Activated T-helper 1 cell treated with anti-CD3 and anti-CD28 coated beads, Interleukin-12 subunit alpha, Interleukin-12 subunit beta, Interleukin-2, Interleukin-4 antibody, amounts not matched to agents 30 ng/mL and 10 ng/mL and 1 ng/mL, durations not matched to agents 14 hours and 24 hours and 36 hours (primary cell): ENCODE results near the gene UBE4B. TPM values are rescaled to one million over a fixed set of nuclear protein-coding genes. Genes with fewer than 3 reads are reported as not detected.
"Not testable (repeated sequence)": the region's sequence is repeated elsewhere in the genome, so short reads cannot be mapped to it uniquely, and the experiment has no call there.

Source experiments
- DNase-seq: peaks from one replicate; pipeline ENCODE4 v3.0.0; 2021; ENCODE audit warnings: low spot score
- H3K27ac Mint-ChIP-seq: one replicate; pipeline ENCODE4 v1.8.0; 2021; ENCODE audit warnings: mild to moderate bottlenecking, mixed read lengths
- H3K27me3 Mint-ChIP-seq: one replicate; pipeline ENCODE4 v1.8.0; 2022; ENCODE audit warnings: mild to moderate bottlenecking, moderate library complexity, mixed read lengths; ENCODE audit not compliant: insufficient read depth
- H3K36me3 Mint-ChIP-seq: one replicate; pipeline ENCODE4 v1.8.0; 2021; ENCODE audit warnings: low read depth, mixed read lengths
- H3K4me1 Mint-ChIP-seq: one replicate; pipeline ENCODE4 v1.8.0; 2021; ENCODE audit warnings: low read depth, mixed read lengths
- H3K4me3 Mint-ChIP-seq: one replicate; pipeline ENCODE4 v1.8.0; 2021; ENCODE audit warnings: mild to moderate bottlenecking, moderate library complexity, mixed read lengths
- H3K9me3 Mint-ChIP-seq: one replicate; pipeline ENCODE4 v1.8.0; 2021; ENCODE audit warnings: mixed read lengths
- intact Hi-C: fragments of 100-400 bp; cut with micrococcal nuclease; formaldehyde crosslinking; loops from one replicate; pipeline ENCODE4 v1.15.1; 2024
- total RNA-seq: library from RNA; stranded (reverse); gene quantifications from 2 replicates; pipeline ENCODE4 v1.2.3, GENCODE V29; 2022

Gene UBE4B
- total RNA-seq, result 31.3 and 32.5 TPM in 2 replicates

GRCh38 chr1:10032590-10033358 lies at the start of gene UBE4B:
TSS of gene UBE4B (plus strand) at chr1:10032958. CDS start at chr1:10033671, 713 bp downstream.
- peak; percentile 99 for DNase-seq
- peaks cover 23% of the 10 kb centered on the region for H3K4me1 Mint-ChIP-seq
- H3K4me3 Mint-ChIP-seq, result peak within 1 kb of the TSS; percentile 93
- H3K9me3 Mint-ChIP-seq, result no peaks in the 10 kb centered on the region
- intact Hi-C loops, result loop anchor here (1.0 to 5.0 kb wide), 12 partner anchors 42 to 800 kb away; partner anchors contain the start of genes CLSTN1, CTNNBIP1, H6PD and KIF1B
- peaks cover 4% of the 10 kb centered on the region for H3K36me3 Mint-ChIP-seq
- peaks cover 2% of the 10 kb centered on the region for H3K27me3 Mint-ChIP-seq
- H3K27ac Mint-ChIP-seq, result peak within 1 kb of the TSS; percentile 88

DNA sequence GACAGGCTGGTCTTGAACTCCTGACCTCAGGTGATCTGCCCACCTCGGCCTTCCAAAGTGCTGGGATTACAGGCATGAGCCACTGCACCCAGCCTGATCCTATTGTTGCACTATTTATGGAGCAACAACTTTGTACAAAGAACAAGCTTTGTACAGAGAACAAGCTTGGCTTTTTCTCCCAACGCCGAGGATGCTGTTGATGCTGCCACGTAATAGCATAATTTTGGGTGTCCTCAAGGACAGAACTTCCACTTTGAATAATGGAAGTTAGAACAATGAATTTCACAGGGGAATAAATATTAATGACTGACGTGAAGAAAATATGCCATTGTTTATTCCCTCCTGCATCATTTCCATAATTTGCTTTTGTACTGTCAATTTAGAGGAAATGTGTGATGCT lies 48.5 kb upstream of the UBE4B start:
- no peak for DNase-seq
- no peaks in the 10 kb centered on the region for H3K4me1 Mint-ChIP-seq
- H3K9me3 Mint-ChIP-seq, result no peaks in the 10 kb centered on the region
- no peaks in the 10 kb centered on the region for H3K27me3 Mint-ChIP-seq
- no peak overlapping the region for H3K4me3 Mint-ChIP-seq
- intact Hi-C loops, result no loop called here
- no peak overlapping the region for H3K27ac Mint-ChIP-seq
- H3K36me3 Mint-ChIP-seq, result peaks cover 3% of the 10 kb centered on the region

DNA sequence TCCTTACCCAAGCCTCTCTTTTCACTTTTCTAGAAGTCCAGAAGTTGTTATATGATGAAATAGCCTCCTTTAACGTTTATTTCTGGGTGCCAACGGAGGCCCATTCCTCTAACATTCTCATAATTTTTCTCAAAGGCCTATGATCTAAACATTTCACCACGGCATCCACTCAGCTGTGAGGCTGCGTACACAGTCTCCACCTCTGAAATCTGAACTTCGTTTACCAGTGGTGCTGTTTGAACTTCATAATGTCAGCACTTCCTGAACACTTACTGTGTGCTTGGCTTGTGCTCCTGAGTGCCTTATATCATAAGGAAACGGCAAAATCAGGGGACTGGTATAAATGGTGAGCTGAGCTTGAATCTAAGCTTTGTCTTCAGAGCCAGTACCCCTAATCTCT lies 47.8 kb upstream of the UBE4B start:
- no peaks in the 10 kb centered on the region for H3K27me3 Mint-ChIP-seq
- no peaks in the 10 kb centered on the region for H3K9me3 Mint-ChIP-seq

GRCh38 chr1:9989773-9990172 lies 43.0 kb upstream of the UBE4B start:
- intact Hi-C loops, result no loop called here
- no peak overlapping the region for H3K4me3 Mint-ChIP-seq
- no peak overlapping the region for H3K27ac Mint-ChIP-seq
- H3K9me3 Mint-ChIP-seq, result no peaks in the 10 kb centered on the region
- H3K36me3 Mint-ChIP-seq, result no peaks in the 10 kb centered on the region
- H3K4me1 Mint-ChIP-seq, result no peaks in the 10 kb centered on the region
- DNase-seq, result no peak
- H3K27me3 Mint-ChIP-seq, result peaks cover 2% of the 10 kb centered on the region

More for the DNA sequence above, 47.8 kb upstream of the UBE4B start:
- Mint-ChIP-seq H3K4me3 (no peak overlapping the region), H3K4me1 (no peaks in the 10 kb centered on the region), H3K27ac (no peak overlapping the region), H3K36me3 (peaks cover 3% of the 10 kb centered on the region)
- DNase-seq, result no peak
- intact Hi-C loops, result no loop called here

DNA sequence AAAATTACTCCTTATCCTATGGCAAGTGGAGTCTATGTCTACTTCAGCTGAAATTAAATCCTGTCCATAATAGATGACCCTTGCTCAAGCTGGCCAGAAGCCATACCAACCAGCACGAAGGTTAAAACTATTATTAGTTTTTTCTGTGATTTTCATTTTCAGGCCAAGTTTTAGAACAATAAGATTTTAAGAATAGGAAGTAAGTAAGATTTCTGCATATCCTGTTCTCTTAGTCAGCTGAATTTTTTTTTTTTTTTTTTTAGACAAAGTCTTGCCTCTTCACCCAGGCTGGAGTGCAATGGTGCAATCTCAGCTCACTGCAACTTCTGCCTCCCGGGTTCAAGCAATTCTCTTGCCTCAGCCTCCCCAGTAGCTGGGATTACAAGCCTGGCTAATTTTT lies 41.8 kb upstream of the UBE4B start:
- no peaks in the 10 kb centered on the region for H3K9me3 Mint-ChIP-seq
- no peak overlapping the region for H3K4me3 Mint-ChIP-seq
- intact Hi-C loops, result no loop called here
- H3K36me3 Mint-ChIP-seq, result no peaks in the 10 kb centered on the region
- no peaks in the 10 kb centered on the region for H3K4me1 Mint-ChIP-seq
- no peak overlapping the region for H3K27ac Mint-ChIP-seq
- no peak for DNase-seq
- H3K27me3 Mint-ChIP-seq, result peaks cover 3% of the 10 kb centered on the region

DNA sequence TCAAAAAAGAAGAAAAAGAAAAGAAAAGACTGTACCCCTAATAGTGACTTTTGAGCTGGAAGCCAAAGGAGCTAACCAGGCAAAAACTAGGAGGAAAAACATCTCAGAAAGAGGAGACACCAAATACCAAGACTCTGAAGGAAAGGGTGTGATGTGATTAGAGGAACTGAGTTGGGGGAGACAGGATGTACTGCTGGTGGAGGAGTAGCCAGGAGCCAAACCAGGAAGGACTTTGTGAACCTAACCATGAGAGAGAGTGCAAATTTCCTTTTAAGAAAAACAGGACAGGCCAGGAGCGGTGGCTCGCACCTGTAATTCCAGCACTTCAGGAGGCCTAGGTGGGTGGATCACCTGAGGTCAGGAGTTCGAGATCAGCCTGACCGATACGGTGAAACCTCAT lies 39.8 kb upstream of the UBE4B start:
- no peak overlapping the region for H3K4me3 Mint-ChIP-seq
- H3K27me3 Mint-ChIP-seq, result peaks cover 13% of the 10 kb centered on the region
- DNase-seq, result no peak
- H3K27ac Mint-ChIP-seq, result no peak overlapping the region
- H3K9me3 Mint-ChIP-seq, result no peaks in the 10 kb centered on the region
- H3K36me3 Mint-ChIP-seq, result no peaks in the 10 kb centered on the region
- peaks cover 4% of the 10 kb centered on the region for H3K4me1 Mint-ChIP-seq
- intact Hi-C loops, result no loop called here

GRCh38 chr1:9993561-9994075 lies 39.1 kb upstream of the UBE4B start:
- Mint-ChIP-seq H3K4me3 (no peak overlapping the region), H3K27me3 (peaks cover 19% of the 10 kb centered on the region), H3K27ac (no peak overlapping the region), H3K4me1 (peaks cover 4% of the 10 kb centered on the region), H3K36me3 (no peaks in the 10 kb centered on the region), H3K9me3 (peaks cover under 1% of the 10 kb centered on the region)
- intact Hi-C loops, result no loop called here
- DNase-seq, result no peak

GRCh38 chr1:9996624-9997582 lies 35.9 kb upstream of the UBE4B start, which contains the start of gene RBP7:
TSS of gene RBP7 (plus strand) at chr1:9997228. CDS start at chr1:9997259, 31 bp downstream.
- no peak within 1 kb of the TSS for H3K27ac Mint-ChIP-seq
- peaks cover 5% of the 10 kb centered on the region for H3K9me3 Mint-ChIP-seq
- no peaks in the 10 kb centered on the region for H3K36me3 Mint-ChIP-seq
- H3K27me3 Mint-ChIP-seq, result peaks cover 32% of the 10 kb centered on the region
- intact Hi-C loops, result no loop called here
- peak within 1 kb of the TSS; percentile 73 for H3K4me3 Mint-ChIP-seq
- DNase-seq, result no peak
- peaks cover 4% of the 10 kb centered on the region for H3K4me1 Mint-ChIP-seq

DNA sequence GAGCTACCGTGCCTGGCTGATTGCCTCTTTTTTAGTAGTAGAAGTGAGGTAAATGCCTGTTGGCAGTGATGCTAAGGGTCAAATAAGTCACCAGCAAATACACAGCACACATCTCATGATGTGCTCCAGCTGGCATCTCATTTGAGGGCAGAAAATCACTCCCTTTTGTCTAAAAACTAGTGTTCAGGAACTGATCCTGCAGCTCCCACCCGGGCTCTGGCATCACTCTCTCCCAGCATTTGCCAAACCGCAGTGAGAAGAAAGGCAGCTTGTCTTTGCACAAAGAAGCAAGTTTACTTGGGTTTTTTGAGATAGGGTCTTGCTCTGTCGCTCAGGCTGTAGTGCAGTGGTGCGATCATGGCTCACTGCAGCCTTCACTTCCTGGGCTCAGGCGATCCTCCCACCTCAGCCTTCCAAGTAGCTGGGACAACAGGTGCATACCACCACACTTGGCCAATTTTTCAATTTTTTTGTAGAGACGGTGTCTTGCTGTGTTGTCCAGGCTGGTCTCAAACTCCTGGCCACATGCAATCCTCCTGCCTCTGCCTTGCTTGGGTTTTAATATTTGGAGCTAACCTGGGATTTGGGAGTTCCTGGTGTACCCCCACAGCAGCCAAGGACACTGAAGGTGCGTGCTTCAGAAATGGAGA lies 31.6 kb upstream of the UBE4B start:
- Mint-ChIP-seq H3K27ac (no peak overlapping the region), H3K27me3 (peaks cover 29% of the 10 kb centered on the region), H3K9me3 (peaks cover 5% of the 10 kb centered on the region), H3K36me3 (no peaks in the 10 kb centered on the region), H3K4me1 (peaks cover 4% of the 10 kb centered on the region), H3K4me3 (no peak overlapping the region)
- DNase-seq, result no peak
- intact Hi-C loops, result no loop called here

DNA sequence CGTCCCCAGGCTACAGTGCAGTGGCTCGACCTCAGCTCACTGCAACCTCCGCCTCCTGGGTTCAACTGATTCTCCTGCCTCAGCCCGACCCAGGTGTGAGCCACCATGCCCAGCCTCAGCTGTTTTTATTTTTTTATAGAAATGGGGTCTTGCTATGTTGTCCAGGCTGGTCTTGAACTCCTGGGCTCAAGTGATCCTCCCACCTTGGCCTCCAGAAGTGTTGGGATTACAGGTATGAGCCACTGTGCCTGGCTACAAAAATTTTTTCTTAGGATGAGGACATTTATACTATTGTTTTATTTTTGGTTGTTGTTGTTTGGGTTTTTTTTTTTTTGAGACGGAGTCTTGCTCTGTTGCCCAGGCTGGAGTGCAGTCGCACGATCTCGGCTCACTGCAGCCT lies 27.5 kb upstream of the UBE4B start:
- peaks cover 11% of the 10 kb centered on the region for H3K27me3 Mint-ChIP-seq
- DNase-seq, H3K27ac Mint-ChIP-seq, intact Hi-C loops, H3K4me1 Mint-ChIP-seq, H3K9me3 Mint-ChIP-seq, H3K4me3 Mint-ChIP-seq, H3K36me3 Mint-ChIP-seq: not testable (repeated sequence)

GRCh38 chr1:10007169-10007568 lies 25.6 kb upstream of the UBE4B start:
- Mint-ChIP-seq H3K4me1 (no peaks in the 10 kb centered on the region), H3K4me3 (no peak overlapping the region), H3K9me3 (no peaks in the 10 kb centered on the region), H3K27ac (no peak overlapping the region), H3K36me3 (no peaks in the 10 kb centered on the region), H3K27me3 (peaks cover 3% of the 10 kb centered on the region)
- no peak for DNase-seq
- intact Hi-C loops, result no loop called here

- Mint-ChIP-seq H3K4me3 (no peak overlapping the region), H3K36me3 (no peaks in the 10 kb centered on the region), H3K27ac (no peak overlapping the region), H3K4me1 (no peaks in the 10 kb centered on the region), H3K27me3 (peaks cover 9% of the 10 kb centered on the region), H3K9me3 (no peaks in the 10 kb centered on the region)
- intact Hi-C loops, result no loop called here
- DNase-seq, result no peak
Measured at GRCh38 chr1:10014016-10014415, 18.7 kb upstream of the UBE4B start.
